Stromal cell of bone marrow (primary cell): Measurements from ENCODE around the gene NAGK.
"Not testable (repeated sequence)": the region's sequence is repeated elsewhere in the genome, so short reads cannot be mapped to it uniquely, and the experiment has no call there.

Source experiments
- DNase-seq: peaks from one replicate; pipeline ENCODE4 v3.0.0-alpha.2; 2012; ENCODE audit warnings: low read depth

The NAGK gene

GRCh38 chr2:71068218-71069035 is at the start of gene NAGK:
Gene NAGK, plus strand, starts transcription at chr2:71068648. Its CDS starts 36 bp downstream, at chr2:71068684.
- DNase-seq = peak; percentile 86

GRCh38 chr2:71019989-71020388 is 48.5 kb upstream of the NAGK start:
- DNase-seq = not testable (repeated sequence)

GRCh38 chr2:71021394-71021793 is 47.1 kb upstream of the NAGK start:
- not testable (repeated sequence) for DNase-seq

GRCh38 chr2:71023553-71024243 is 44.8 kb upstream of the NAGK start:
- not testable (repeated sequence) for DNase-seq

GRCh38 chr2:71036296-71036695 is 32.2 kb upstream of the NAGK start:
- not testable (repeated sequence) for DNase-seq

- DNase-seq = no peak
Observed at GRCh38 chr2:71042287-71042686, 26.2 kb upstream of the NAGK start.

GRCh38 chr2:71043531-71044407 is 24.7 kb upstream of the NAGK start:
- no peak for DNase-seq

- no peak for DNase-seq
Observed at GRCh38 chr2:71045151-71045550, 23.3 kb upstream of the NAGK start.

GRCh38 chr2:71045865-71046548 is 22.4 kb upstream of the NAGK start:
- no peak for DNase-seq

- DNase-seq = no peak
Observed at GRCh38 chr2:71048096-71048495, 20.4 kb upstream of the NAGK start.

GRCh38 chr2:71049704-71050360 is 18.6 kb upstream of the NAGK start:
- DNase-seq = not testable (repeated sequence)

- not testable (repeated sequence) for DNase-seq
Observed at GRCh38 chr2:71055206-71055740, 13.2 kb upstream of the NAGK start.

- no peak for DNase-seq
Observed at GRCh38 chr2:71060211-71060610, 8.2 kb upstream of the NAGK start.

- no peak for DNase-seq
Observed at GRCh38 chr2:71060871-71061270, 7.6 kb upstream of the NAGK start.

- DNase-seq = no peak
Observed at GRCh38 chr2:71063216-71063615, 5.2 kb upstream of the NAGK start.

- no peak for DNase-seq
Observed at GRCh38 chr2:71064110-71064611, 4.3 kb upstream of the NAGK start.

- no peak for DNase-seq
Observed at GRCh38 chr2:71064754-71065621, 3.5 kb upstream of the NAGK start.

GRCh38 chr2:71066856-71067255 is 1.6 kb upstream of the NAGK start:
- no peak for DNase-seq

- DNase-seq = no peak
Observed at GRCh38 chr2:71067567-71068217, 756 bp upstream of the NAGK start.
